NB4 (cell line): ENCODE measurements around the gene EVI2B.

Experiments used
- CTCF ChIP-seq: IDR thresholded peaks from one replicate; pipeline ENCODE4 v1.5.1; 2012; ENCODE audit warnings: low read depth, low read length
- MAX ChIP-seq: IDR thresholded peaks from 2 replicates; pipeline ENCODE4 v1.6.1; 2011; ENCODE audit warnings: low read depth, low read length
- MYC ChIP-seq: IDR thresholded peaks from 2 replicates; pipeline ENCODE4 v1.6.1; 2011; ENCODE audit warnings: low read depth, low read length
- POLR2A ChIP-seq: IDR thresholded peaks from 2 replicates; pipeline ENCODE4 v1.6.1; 2011; ENCODE audit warnings: mild to moderate bottlenecking; ENCODE audit not compliant: insufficient read length; ENCODE audit errors: extremely low read depth

- TF ChIP-seq CTCF: no peak
- no peak for TF ChIP-seq MAX
- TF ChIP-seq POLR2A: no peak
- no peak for TF ChIP-seq MYC
Observed at GRCh38 chr17:31323551-31323950, 9.7 kb upstream of the EVI2B start.
